ENCODE data around the gene TBC1D5.

Gene TBC1D5

GRCh38 chr3:17234382-17234781 is 508.0 kb downstream of the TBC1D5 start:
- no peak for TF ChIP-seq CTCF (IDR thresholded peaks at IDR 0.05; ENCODE audit: low read depth, low read length)
- no peak overlapping the region for H3K4me3 ChIP-seq (ENCODE audit: low read depth, low read length)
- DNase-seq (ENCODE audit: low read depth, low spot score), result no peak
- in situ Hi-C loops (cut with HindIII; ENCODE audit: low sequenced_read_pairs), result no loop called here

- no peak overlapping the region for H3K4me3 ChIP-seq (ENCODE audit: low read depth, low read length)
- in situ Hi-C loops (cut with HindIII; ENCODE audit: low sequenced_read_pairs), result no loop called here
- TF ChIP-seq CTCF (IDR thresholded peaks at IDR 0.05; ENCODE audit: low read depth, low read length), result peak; percentile 64
- DNase-seq (ENCODE audit: low read depth, low spot score), result peak; percentile 67
Observed at GRCh38 chr3:17233398-17233800, 509.0 kb downstream of the TBC1D5 start.

- in situ Hi-C loops (cut with HindIII; ENCODE audit: low sequenced_read_pairs), result no loop called here
- no peak for TF ChIP-seq CTCF (IDR thresholded peaks at IDR 0.05; ENCODE audit: low read depth, low read length)
- no peak overlapping the region for H3K4me3 ChIP-seq (ENCODE audit: low read depth, low read length)
- DNase-seq (ENCODE audit: low read depth, low spot score), result no peak
Observed at GRCh38 chr3:17232442-17232841, 510.0 kb downstream of the TBC1D5 start.

GRCh38 chr3:17231537-17232261 is 510.7 kb downstream of the TBC1D5 start:
- no peak for DNase-seq (ENCODE audit: low read depth, low spot score)
- H3K4me3 ChIP-seq (ENCODE audit: low read depth, low read length), result no peak overlapping the region
- no peak for TF ChIP-seq CTCF (IDR thresholded peaks at IDR 0.05; ENCODE audit: low read depth, low read length)
- in situ Hi-C loops (cut with HindIII; ENCODE audit: low sequenced_read_pairs), result no loop called here

GRCh38 chr3:17227472-17227871 is 515.0 kb downstream of the TBC1D5 start:
- DNase-seq (ENCODE audit: low read depth, low spot score), result no peak
- TF ChIP-seq CTCF (IDR thresholded peaks at IDR 0.05; ENCODE audit: low read depth, low read length), result no peak
- in situ Hi-C loops (cut with HindIII; ENCODE audit: low sequenced_read_pairs), result no loop called here
- H3K4me3 ChIP-seq (ENCODE audit: low read depth, low read length), result no peak overlapping the region

GRCh38 chr3:17221529-17221928 is 520.9 kb downstream of the TBC1D5 start:
- no peak overlapping the region for H3K4me3 ChIP-seq (ENCODE audit: low read depth, low read length)
- no peak for DNase-seq (ENCODE audit: low read depth, low spot score)
- in situ Hi-C loops (cut with HindIII; ENCODE audit: low sequenced_read_pairs), result no loop called here
- TF ChIP-seq CTCF (IDR thresholded peaks at IDR 0.05; ENCODE audit: low read depth, low read length), result no peak
